Astrocyte (in vitro differentiated cells and primary cell): ENCODE measurements around the gene SATB2. TPM values are rescaled to one million over a fixed set of nuclear protein-coding genes. Genes with fewer than 3 reads are reported as not detected.

Source experiments
- DNase-seq: peaks from one replicate; pipeline ENCODE4 v3.0.0-alpha.2; 2010; ENCODE audit warnings: low read depth
- FAIRE-seq: peaks from 2 replicates; lab custom pipeline; 2011; peaks lifted over from hg19 to GRCh38; lab: Jason Lieb, UNC
- H2AFZ ChIP-seq: 2 replicates; pipeline ENCODE4 v1.6.0; 2012; ENCODE audit warnings: low read depth, low read length, inconsistent platforms
- H3K27ac ChIP-seq: 2 replicates; pipeline ENCODE4 v1.5.1; 2011; ENCODE audit warnings: low read depth, low read length, inconsistent platforms
- H3K27me3 ChIP-seq: 2 replicates; pipeline ENCODE4 v1.6.0; 2011; ENCODE audit warnings: low read length, inconsistent platforms; ENCODE audit not compliant: insufficient read depth
- H3K36me3 ChIP-seq: 2 replicates; pipeline ENCODE4 v1.5.1; 2011; ENCODE audit warnings: low read length, inconsistent platforms; ENCODE audit not compliant: insufficient read depth
- H3K4me1 ChIP-seq: 2 replicates; pipeline ENCODE4 v1.5.1; 2011; ENCODE audit warnings: low read length, inconsistent platforms; ENCODE audit not compliant: insufficient read depth
- H3K4me2 ChIP-seq: 2 replicates; pipeline ENCODE4 v1.6.0; 2012; ENCODE audit warnings: low read length, inconsistent platforms
- H3K4me3 ChIP-seq: 2 replicates; pipeline ENCODE4 v1.5.1; 2011; ENCODE audit warnings: low read depth, mild to moderate bottlenecking, low read length, inconsistent platforms; ENCODE audit not compliant: insufficient read depth
- H3K79me2 ChIP-seq: 2 replicates; pipeline ENCODE4 v1.6.0; 2012; ENCODE audit warnings: mild to moderate bottlenecking, low read length, inconsistent platforms; ENCODE audit not compliant: insufficient read depth
- H3K9ac ChIP-seq: 2 replicates; pipeline ENCODE4 v1.6.0; 2012; ENCODE audit warnings: mild to moderate bottlenecking, low read length, inconsistent platforms
- H3K9me3 ChIP-seq: 2 replicates; pipeline ENCODE4 v1.5.1; 2012; ENCODE audit warnings: low read depth, mild to moderate bottlenecking, low read length, inconsistent platforms; ENCODE audit not compliant: insufficient read depth
- H4K20me1 ChIP-seq: 2 replicates; pipeline ENCODE4 v1.6.0; 2012; ENCODE audit warnings: low read length, inconsistent platforms; ENCODE audit not compliant: insufficient read depth
- H3K27ac Mint-ChIP-seq: one replicate; pipeline ENCODE4 v1.8.0; 2021; ENCODE audit warnings: mild to moderate bottlenecking, mixed read lengths; ENCODE audit not compliant: unreplicated experiment
- H3K27me3 Mint-ChIP-seq: one replicate; pipeline ENCODE4 v1.8.0; 2021; ENCODE audit warnings: low read depth, mixed read lengths; ENCODE audit not compliant: unreplicated experiment
- H3K36me3 Mint-ChIP-seq: one replicate; pipeline ENCODE4 v1.8.0; 2021; ENCODE audit warnings: low read depth, mixed read lengths; ENCODE audit not compliant: unreplicated experiment
- H3K4me1 Mint-ChIP-seq: one replicate; pipeline ENCODE4 v1.8.0; 2021; ENCODE audit warnings: low read depth, mixed read lengths; ENCODE audit not compliant: unreplicated experiment
- H3K4me3 Mint-ChIP-seq: one replicate; pipeline ENCODE4 v1.8.0; 2021; ENCODE audit warnings: mild to moderate bottlenecking, moderate library complexity, mixed read lengths; ENCODE audit not compliant: unreplicated experiment
- H3K9me3 Mint-ChIP-seq: one replicate; pipeline ENCODE4 v1.8.0; 2021; ENCODE audit warnings: mild to moderate bottlenecking, mixed read lengths; ENCODE audit not compliant: unreplicated experiment
- EZH2 ChIP-seq: IDR thresholded peaks from 2 replicates; pipeline ENCODE4 v1.6.1; 2012; ENCODE audit warnings: mild to moderate bottlenecking, low read length, inconsistent platforms; ENCODE audit not compliant: insufficient read depth
- total RNA-seq: library from RNA; stranded (reverse); gene quantifications from 2 replicates; pipeline ENCODE4 v1.2.1, GENCODE V29; 2021
- TF ChIP-seq, protein P1 (sequence below): IDR thresholded peaks from 2 replicates; pipeline ENCODE4 v1.5.1; 2011; ENCODE audit warnings: low read depth, mild to moderate bottlenecking, inconsistent platforms, low read length, moderate library complexity; ENCODE audit not compliant: insufficient read depth

Gene SATB2
- total RNA-seq, 1 donor from 2014 or later: 12.3 TPM

DNA sequence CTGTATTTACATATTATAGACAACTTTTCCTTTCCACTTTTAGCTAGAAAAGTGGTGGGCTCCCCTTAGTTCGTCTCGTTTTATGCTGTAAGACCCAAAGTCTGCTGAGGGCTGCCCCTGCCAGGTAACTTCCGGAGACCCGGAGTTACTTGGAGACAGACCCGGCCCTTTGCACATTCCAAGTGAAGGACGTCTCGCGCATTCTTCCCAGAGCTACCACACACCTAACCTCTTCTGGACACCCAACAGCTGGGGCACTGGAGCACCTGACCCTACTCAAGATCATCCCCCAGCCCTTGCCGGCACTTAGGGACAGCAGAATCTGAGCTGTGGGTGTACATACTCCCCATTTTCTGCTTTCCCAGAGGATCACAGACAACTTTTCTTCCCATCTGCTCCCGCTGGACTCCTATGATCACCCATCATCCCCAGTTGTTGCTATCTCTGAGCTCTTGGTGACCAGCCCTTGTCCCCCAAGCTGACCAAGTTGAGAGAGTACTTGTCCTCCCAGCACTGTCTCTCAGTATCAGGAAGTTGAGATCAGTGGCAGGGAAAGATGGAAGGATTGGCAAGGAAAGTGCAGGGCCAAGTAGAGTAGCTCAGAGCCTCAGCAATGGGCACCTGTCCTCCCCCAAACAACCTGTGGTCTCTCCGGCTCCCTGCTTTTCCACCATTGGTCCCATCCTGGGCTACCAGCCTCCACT lies 8.4 kb upstream of the SATB2 start:
- peaks cover 12% of the 10 kb centered on the region for H3K79me2 ChIP-seq
- Mint-ChIP-seq H3K4me1 (peaks cover 7% of the 10 kb centered on the region), H3K36me3 (no peaks in the 10 kb centered on the region), H3K9me3 (peaks cover 7% of the 10 kb centered on the region), H3K27me3 (peaks cover 78% of the 10 kb centered on the region), H3K27ac (no peak overlapping the region), H3K4me3 (no peak overlapping the region)
- no peaks in the 10 kb centered on the region for H3K36me3 ChIP-seq
- peaks cover 90% of the 10 kb centered on the region for H3K27me3 ChIP-seq
- no peak for FAIRE-seq
- H3K9ac ChIP-seq: no peak overlapping the region
- H3K4me2 ChIP-seq: no peak overlapping the region
- H3K4me1 ChIP-seq: peaks cover 18% of the 10 kb centered on the region
- no peak overlapping the region for H2AFZ ChIP-seq
- no peak for DNase-seq
- no peak overlapping the region for H3K27ac ChIP-seq
- no peaks in the 10 kb centered on the region for H3K9me3 ChIP-seq
- TF ChIP-seq, protein P1, sequence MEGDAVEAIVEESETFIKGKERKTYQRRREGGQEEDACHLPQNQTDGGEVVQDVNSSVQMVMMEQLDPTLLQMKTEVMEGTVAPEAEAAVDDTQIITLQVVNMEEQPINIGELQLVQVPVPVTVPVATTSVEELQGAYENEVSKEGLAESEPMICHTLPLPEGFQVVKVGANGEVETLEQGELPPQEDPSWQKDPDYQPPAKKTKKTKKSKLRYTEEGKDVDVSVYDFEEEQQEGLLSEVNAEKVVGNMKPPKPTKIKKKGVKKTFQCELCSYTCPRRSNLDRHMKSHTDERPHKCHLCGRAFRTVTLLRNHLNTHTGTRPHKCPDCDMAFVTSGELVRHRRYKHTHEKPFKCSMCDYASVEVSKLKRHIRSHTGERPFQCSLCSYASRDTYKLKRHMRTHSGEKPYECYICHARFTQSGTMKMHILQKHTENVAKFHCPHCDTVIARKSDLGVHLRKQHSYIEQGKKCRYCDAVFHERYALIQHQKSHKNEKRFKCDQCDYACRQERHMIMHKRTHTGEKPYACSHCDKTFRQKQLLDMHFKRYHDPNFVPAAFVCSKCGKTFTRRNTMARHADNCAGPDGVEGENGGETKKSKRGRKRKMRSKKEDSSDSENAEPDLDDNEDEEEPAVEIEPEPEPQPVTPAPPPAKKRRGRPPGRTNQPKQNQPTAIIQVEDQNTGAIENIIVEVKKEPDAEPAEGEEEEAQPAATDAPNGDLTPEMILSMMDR: no peak
- TF ChIP-seq EZH2: no peak
- H3K4me3 ChIP-seq: no peak overlapping the region
- no peaks in the 10 kb centered on the region for H4K20me1 ChIP-seq

DNA sequence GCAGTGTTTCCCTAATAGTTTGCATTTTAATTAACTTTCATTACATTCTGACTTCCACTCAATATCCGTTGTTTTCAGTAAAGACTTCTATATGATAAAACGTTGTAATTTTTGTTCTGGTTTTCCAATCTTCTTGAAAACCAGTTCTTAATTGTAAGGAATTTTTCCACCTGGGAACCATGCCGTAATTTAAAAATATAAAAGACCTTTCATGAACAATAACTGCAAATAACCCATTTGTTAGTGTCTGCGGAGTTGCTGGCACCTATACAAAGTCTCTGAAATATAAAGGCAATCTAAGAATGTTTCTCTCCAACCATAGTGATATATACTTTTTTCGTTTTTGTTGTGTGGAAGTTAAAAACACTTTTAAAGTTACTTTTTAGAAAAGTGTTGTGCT lies 7.7 kb upstream of the SATB2 start:
- Histone ChIP-seq H3K4me3 (no peak overlapping the region), H4K20me1 (no peaks in the 10 kb centered on the region), H3K36me3 (no peaks in the 10 kb centered on the region), H3K79me2 (peaks cover 12% of the 10 kb centered on the region), H3K27ac (no peak overlapping the region), H3K4me2 (no peak overlapping the region), H3K9me3 (no peaks in the 10 kb centered on the region), H3K9ac (no peak overlapping the region), H2AFZ (no peak overlapping the region), H3K27me3 (peaks cover 82% of the 10 kb centered on the region), H3K4me1 (peaks cover 13% of the 10 kb centered on the region)
- Mint-ChIP-seq H3K27me3 (peaks cover 77% of the 10 kb centered on the region), H3K27ac (no peak overlapping the region), H3K4me1 (peaks cover 6% of the 10 kb centered on the region), H3K36me3 (no peaks in the 10 kb centered on the region), H3K9me3 (peaks cover 7% of the 10 kb centered on the region), H3K4me3 (no peak overlapping the region)
- no peak for FAIRE-seq
- no peak for DNase-seq
- no peak for TF ChIP-seq EZH2
- TF ChIP-seq, protein P1: no peak
